GM12864 (cell line): ENCODE data around the gene SLC2A14.
"Not testable (repeated sequence)": the region's sequence is repeated elsewhere in the genome, so short reads cannot be mapped to it uniquely, and the experiment has no call there.

Source experiments
- DNase-seq: peaks from one replicate; pipeline ENCODE4 v3.0.0-alpha.2; 2011; ENCODE audit warnings: low read depth
- H3K4me3 ChIP-seq: 2 replicates; pipeline ENCODE4 v1.5.1; 2011; ENCODE audit warnings: mild to moderate bottlenecking, low read depth, low read length, control low read depth
- CTCF ChIP-seq: IDR thresholded peaks from 2 replicates; pipeline ENCODE4 v1.5.1; 2011; ENCODE audit warnings: low read depth, mild to moderate bottlenecking, moderate library complexity, low read length, control low read depth, inconsistent platforms; ENCODE audit errors: missing control alignments

Gene SLC2A14

GRCh38 chr12:7787574-7788293, 85.0 kb downstream of the SLC2A14 start:
- H3K4me3 ChIP-seq = no peak overlapping the region
- no peak for TF ChIP-seq CTCF
- DNase-seq = no peak

- H3K4me3 ChIP-seq = no peak overlapping the region
- DNase-seq = no peak
- TF ChIP-seq CTCF = no peak
Observed at GRCh38 chr12:7784701-7785100, 88.0 kb downstream of the SLC2A14 start.

GRCh38 chr12:7783433-7783832, 89.3 kb downstream of the SLC2A14 start:
- DNase-seq, H3K4me3 ChIP-seq: not testable (repeated sequence)

- no peak for TF ChIP-seq CTCF
- no peak for DNase-seq
- no peak overlapping the region for H3K4me3 ChIP-seq
Observed at GRCh38 chr12:7782055-7782454, 90.7 kb downstream of the SLC2A14 start.

GRCh38 chr12:7781274-7781673, 91.4 kb downstream of the SLC2A14 start:
- TF ChIP-seq CTCF = no peak
- no peak overlapping the region for H3K4me3 ChIP-seq
- no peak for DNase-seq

GRCh38 chr12:7769999-7770398, 102.7 kb downstream of the SLC2A14 start:
- no peak for DNase-seq
- H3K4me3 ChIP-seq = no peak overlapping the region
- no peak for TF ChIP-seq CTCF
